CD8-positive, alpha-beta memory T cell (primary cell): ENCODE data around the gene FLACC1. TPM values are rescaled to one million over a fixed set of nuclear protein-coding genes. Genes with fewer than 3 reads are reported as not detected.
A peak's percentile ranks its signal among the peaks of the same experiment; 100 is the strongest.

Experiments
- CTCF ChIA-PET: fragments of 350-600 bp; sonication (Branson Sonifier 250); formaldehyde crosslinking; loops from one replicate; lab custom pipeline; 2021; ENCODE audit warnings: antibody characterized with exemption; lab: Charles Lee
- POLR2A ChIA-PET: fragments of 350-600 bp; sonication (Branson Sonifier 250); formaldehyde crosslinking; loops from one replicate; lab custom pipeline; 2021; ENCODE audit warnings: antibody characterized with exemption; lab: Charles Lee
- DNase-seq, 5 donors: peaks; one replicate each; pipeline versions ENCODE4 v3.0.0 to v3.0.0-alpha.2; 2020 to 2022; ENCODE audit warnings: mixed read lengths in 1 of 5
- H3K27ac ChIP-seq: one replicate; pipeline ENCODE4 v1.7.0; 2013; ENCODE audit warnings: low read depth, mild to moderate bottlenecking, low read length, moderate library complexity
- H3K27me3 ChIP-seq: 2 replicates; pipeline ENCODE4 v1.7.0; 2013; ENCODE audit warnings: low read length, mild to moderate bottlenecking; ENCODE audit not compliant: insufficient read depth, poor library complexity, severe bottlenecking
- H3K36me3 ChIP-seq: 2 replicates; pipeline ENCODE4 v1.7.0; 2013; ENCODE audit warnings: mild to moderate bottlenecking, low read length, moderate library complexity; ENCODE audit not compliant: insufficient read depth
- H3K4me1 ChIP-seq: 2 replicates; pipeline ENCODE4 v1.7.0; 2013; ENCODE audit warnings: mild to moderate bottlenecking, low read length, moderate library complexity; ENCODE audit not compliant: insufficient read depth
- H3K4me3 ChIP-seq: 2 replicates; pipeline ENCODE4 v1.7.0; 2013; ENCODE audit warnings: mild to moderate bottlenecking, low read length
- H3K9me3 ChIP-seq: 2 replicates; pipeline ENCODE4 v1.7.0; 2013; ENCODE audit warnings: mild to moderate bottlenecking, low read length
- H3K27ac Mint-ChIP-seq, 8 donors: one replicate each; pipeline ENCODE4 v1.8.0; 2020 to 2021; ENCODE audit warnings: mixed read lengths in 8 of 8, mild to moderate bottlenecking in 6 of 8, inconsistent platforms in 3 of 8, moderate library complexity in 3 of 8
- H3K27me3 Mint-ChIP-seq, 2 donors: one replicate each; pipeline ENCODE4 v1.8.0; 2020 to 2021; ENCODE audit warnings: mixed read lengths in 2 of 2, mild to moderate bottlenecking in 1 of 2, moderate library complexity in 1 of 2
- H3K36me3 Mint-ChIP-seq, 3 donors: one replicate each; pipeline ENCODE4 v1.8.0; 2020 to 2021; ENCODE audit warnings: mixed read lengths in 3 of 3, inconsistent platforms in 1 of 3, mild to moderate bottlenecking in 1 of 3
- H3K4me1 Mint-ChIP-seq, 3 donors: one replicate each; pipeline ENCODE4 v1.8.0; 2020 to 2021; ENCODE audit warnings: mixed read lengths in 3 of 3, inconsistent platforms in 1 of 3, mild to moderate bottlenecking in 1 of 3
- H3K4me3 Mint-ChIP-seq, 7 donors: one replicate each; pipeline ENCODE4 v1.8.0; 2020 to 2021; ENCODE audit warnings: mixed read lengths in 7 of 7, mild to moderate bottlenecking in 6 of 7, moderate library complexity in 4 of 7, inconsistent platforms in 2 of 7
- H3K9me3 Mint-ChIP-seq, 5 donors: one replicate each; pipeline ENCODE4 v1.8.0; 2020 to 2022; ENCODE audit warnings: mixed read lengths in 5 of 5, mild to moderate bottlenecking in 3 of 5, moderate library complexity in 2 of 5, inconsistent platforms in 1 of 5
- polyA plus RNA-seq: library from polyadenylated mRNA; unstranded; fragments of 300-500 nt; fragmentation: Illumina TruSeq; gene quantifications from one replicate; pipeline ENCODE4 v1.2.3, GENCODE V29; 2021
- total RNA-seq, 2 experiments: library from RNA; stranded (reverse); gene quantifications; one replicate each; pipeline ENCODE4 v1.2.3, GENCODE V29; 2021

FLACC1 gene, protein sequence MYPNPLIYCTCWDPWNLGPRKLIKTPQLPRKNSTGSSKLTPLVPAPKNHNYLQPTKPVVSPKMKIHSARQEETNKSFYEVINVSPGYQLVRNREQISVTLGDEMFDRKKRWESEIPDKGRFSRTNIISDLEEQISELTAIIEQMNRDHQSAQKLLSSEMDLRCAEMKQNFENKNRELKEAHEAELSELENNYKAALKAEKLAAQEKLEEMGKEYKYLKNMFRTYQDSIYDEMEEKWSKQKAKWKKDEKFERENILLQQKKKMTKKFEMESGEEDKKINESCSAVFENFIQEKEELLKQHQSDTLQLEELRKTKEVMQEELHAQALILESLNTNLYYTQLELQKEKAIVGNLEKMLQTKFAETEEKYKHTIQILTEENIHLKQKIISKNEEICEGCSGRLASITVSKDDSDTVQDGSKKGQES
- total RNA-seq (1 to 10 TPM; 1.8 to 2.5 TPM), polyA plus RNA-seq (0.97 TPM)

DNA sequence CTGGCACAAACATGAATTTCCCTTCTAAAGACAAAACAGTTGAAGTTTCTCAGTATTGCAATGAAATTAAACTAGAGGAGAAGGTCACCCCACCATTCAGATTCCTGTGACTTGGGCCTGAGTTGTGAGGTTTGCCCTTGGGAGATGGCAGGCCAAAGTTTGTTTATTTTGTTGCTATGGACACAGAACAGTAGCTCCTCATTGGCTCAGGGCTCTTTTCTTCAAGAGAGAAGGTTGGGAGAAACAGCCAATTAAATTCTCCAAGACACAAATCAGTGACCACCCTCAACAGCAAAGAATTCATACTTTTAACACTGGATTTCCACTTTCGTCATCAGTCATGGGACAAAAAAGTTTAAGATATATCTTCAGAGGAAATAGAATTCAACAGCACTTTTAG is at the start of gene FLACC1:
TSS of gene FLACC1 (minus strand) at position 125 of the 400 bp plus-strand sequence. CDS start 5,941 bp downstream, outside the sequence.
- Mint-ChIP-seq H3K27ac (peak within 1 kb of the TSS in 1 of 8 donors; percentile 23), H3K36me3 (peaks cover 10 to 25% (median 12%) of the 10 kb centered on the region in 3 donors), H3K9me3 (no peaks in the 10 kb centered on the region), H3K27me3 (no peaks in the 10 kb centered on the region), H3K4me1 (peaks cover 10 to 24% (median 21%) of the 10 kb centered on the region in 3 donors), H3K4me3 (no peak within 1 kb of the TSS)
- H3K36me3 ChIP-seq, result no peaks in the 10 kb centered on the region
- ChIA-PET CTCF (interaction anchor here (1.4 to 2.4 kb wide), 2 partner anchors 59 to 125 kb away, joined by 3 to 10 read pairs; no protein-coding TSS in a partner anchor), POLR2A (no interaction called here)
- no peak for DNase-seq
- peaks cover 7% of the 10 kb centered on the region for H3K4me1 ChIP-seq
- H3K27me3 ChIP-seq, result no peaks in the 10 kb centered on the region
- no peak within 1 kb of the TSS for H3K27ac ChIP-seq
- no peaks in the 10 kb centered on the region for H3K9me3 ChIP-seq
- H3K4me3 ChIP-seq, result no peak within 1 kb of the TSS

DNA sequence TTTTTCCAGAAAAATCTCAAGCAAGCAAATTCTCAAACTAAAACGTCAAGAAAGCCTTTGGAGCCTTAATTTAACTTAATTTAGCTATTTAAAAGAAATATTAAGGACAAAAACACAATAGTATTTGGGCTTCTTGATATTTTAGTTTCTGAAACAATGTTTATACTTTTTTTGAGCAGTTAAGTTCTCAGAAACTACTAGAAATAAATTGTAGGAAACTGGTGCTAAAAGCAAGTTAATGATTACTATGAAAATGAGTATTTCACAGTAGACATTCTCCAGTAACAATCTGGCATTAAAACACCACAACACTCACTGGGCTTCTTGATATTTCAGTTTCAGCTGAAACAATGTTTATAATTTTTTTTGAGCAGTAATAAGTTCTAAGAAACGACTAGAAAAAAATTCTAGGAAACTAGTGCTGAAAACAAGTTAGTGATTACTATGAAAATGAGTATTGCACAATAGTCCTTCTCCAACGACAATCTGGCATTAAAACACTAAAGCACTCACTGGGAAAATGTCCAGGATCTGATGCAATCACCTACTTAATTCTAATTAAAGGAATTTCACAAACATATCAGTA is 49.0 kb upstream of the FLACC1 start:
- Mint-ChIP-seq H3K4me3 (no peak overlapping the region), H3K27me3 (no peaks in the 10 kb centered on the region), H3K36me3 (peaks cover 4 to 38% (median 12%) of the 10 kb centered on the region in 3 donors), H3K4me1 (peaks cover 40 to 60% (median 59%) of the 10 kb centered on the region in 3 donors), H3K9me3 (no peaks in the 10 kb centered on the region), H3K27ac (no peak overlapping the region)
- DNase-seq, result no peak
- no peaks in the 10 kb centered on the region for H3K9me3 ChIP-seq
- ChIA-PET CTCF (interaction anchor here (1.1 kb wide), 1 partner anchor 45 kb away, joined by 3 read pairs; the partner anchor contains the start of genes STRADB and TRAK2), POLR2A (no interaction called here)
- H3K27ac ChIP-seq, result peak overlapping the region; percentile 40
- H3K4me3 ChIP-seq, result no peak overlapping the region
- peaks cover 19% of the 10 kb centered on the region for H3K4me1 ChIP-seq
- no peaks in the 10 kb centered on the region for H3K27me3 ChIP-seq
- H3K36me3 ChIP-seq, result no peaks in the 10 kb centered on the region

DNA sequence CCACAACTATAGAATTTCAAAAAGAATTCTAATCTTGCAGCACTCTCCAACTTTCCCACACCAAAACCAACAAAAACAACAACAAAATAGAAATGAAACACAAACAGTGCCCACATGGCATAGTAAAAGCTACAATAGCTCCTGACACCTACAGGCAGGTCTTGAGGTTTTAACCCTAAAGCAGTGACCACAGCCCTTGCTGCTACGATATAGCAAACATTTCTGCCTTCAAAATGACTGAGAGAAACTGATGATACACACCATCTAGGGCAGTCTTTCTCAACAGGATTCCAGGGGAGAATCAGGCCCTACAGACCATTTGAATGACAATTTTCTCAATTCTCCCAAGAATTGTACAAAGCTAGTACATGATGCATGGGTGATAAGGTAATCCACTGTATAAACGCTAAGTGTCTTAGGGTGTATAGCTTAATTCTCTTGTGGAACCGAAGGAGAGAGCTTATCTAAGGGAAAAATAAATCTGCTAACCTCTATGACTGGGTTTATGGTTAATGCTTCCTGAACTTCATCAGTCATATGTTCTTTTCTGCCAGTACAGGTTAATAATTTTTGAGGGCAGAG is 47.6 kb upstream of the FLACC1 start:
- Mint-ChIP-seq H3K36me3 (peaks cover 5 to 41% (median 9%) of the 10 kb centered on the region in 3 donors), H3K9me3 (no peaks in the 10 kb centered on the region), H3K27ac (peak overlapping the region in 3 of 8 donors; percentile 1 to 2 (median 1)), H3K4me1 (peaks cover 41 to 66% (median 56%) of the 10 kb centered on the region in 3 donors), H3K27me3 (no peaks in the 10 kb centered on the region), H3K4me3 (peak overlapping the region in 1 of 7 donors; percentile 12)
- no peak overlapping the region for H3K4me3 ChIP-seq
- POLR2A ChIA-PET, result no interaction called here
- peaks cover 19% of the 10 kb centered on the region for H3K4me1 ChIP-seq
- H3K9me3 ChIP-seq, result no peaks in the 10 kb centered on the region
- peak overlapping the region; percentile 1 for H3K27ac ChIP-seq
- no peak for DNase-seq
- CTCF ChIA-PET, result interaction anchor here (0.6 kb wide), 1 partner anchor 8 kb away, joined by 3 read pairs; no protein-coding TSS in a partner anchor
- no peaks in the 10 kb centered on the region for H3K36me3 ChIP-seq
- no peaks in the 10 kb centered on the region for H3K27me3 ChIP-seq

DNA sequence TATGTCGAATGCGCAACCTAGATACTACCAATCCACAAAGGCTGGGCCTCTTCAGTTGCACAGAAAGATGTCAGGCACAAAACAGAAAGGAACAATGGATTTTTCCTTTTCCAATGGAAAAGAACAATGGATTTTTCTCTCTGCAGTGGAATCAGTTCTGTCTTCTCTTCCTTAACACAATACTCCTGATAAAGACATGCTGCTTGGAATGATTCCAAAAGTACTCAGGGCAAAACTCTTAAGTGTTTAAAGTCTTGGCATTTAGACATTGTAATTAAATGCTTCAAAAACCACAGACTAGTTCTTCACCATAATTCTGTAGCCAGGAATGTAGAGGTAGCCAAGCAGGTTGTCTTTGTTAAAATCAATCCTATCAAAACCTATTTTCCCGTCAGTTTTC is 46.7 kb upstream of the FLACC1 start:
- peaks cover 42 to 64% (median 56%) of the 10 kb centered on the region in 3 donors for H3K4me1 Mint-ChIP-seq
- Histone ChIP-seq H3K9me3 (no peaks in the 10 kb centered on the region), H3K4me1 (peaks cover 19% of the 10 kb centered on the region), H3K36me3 (no peaks in the 10 kb centered on the region), H3K27ac (no peak overlapping the region), H3K4me3 (no peak overlapping the region), H3K27me3 (no peaks in the 10 kb centered on the region)
- H3K36me3 Mint-ChIP-seq, result peaks cover 8 to 50% (median 9%) of the 10 kb centered on the region in 3 donors
- H3K27me3 Mint-ChIP-seq, result no peaks in the 10 kb centered on the region
- H3K4me3 Mint-ChIP-seq, result no peak overlapping the region
- no peak for DNase-seq
- ChIA-PET POLR2A (no interaction called here), CTCF (no interaction called here)
- no peaks in the 10 kb centered on the region for H3K9me3 Mint-ChIP-seq
- H3K27ac Mint-ChIP-seq, result no peak overlapping the region

DNA sequence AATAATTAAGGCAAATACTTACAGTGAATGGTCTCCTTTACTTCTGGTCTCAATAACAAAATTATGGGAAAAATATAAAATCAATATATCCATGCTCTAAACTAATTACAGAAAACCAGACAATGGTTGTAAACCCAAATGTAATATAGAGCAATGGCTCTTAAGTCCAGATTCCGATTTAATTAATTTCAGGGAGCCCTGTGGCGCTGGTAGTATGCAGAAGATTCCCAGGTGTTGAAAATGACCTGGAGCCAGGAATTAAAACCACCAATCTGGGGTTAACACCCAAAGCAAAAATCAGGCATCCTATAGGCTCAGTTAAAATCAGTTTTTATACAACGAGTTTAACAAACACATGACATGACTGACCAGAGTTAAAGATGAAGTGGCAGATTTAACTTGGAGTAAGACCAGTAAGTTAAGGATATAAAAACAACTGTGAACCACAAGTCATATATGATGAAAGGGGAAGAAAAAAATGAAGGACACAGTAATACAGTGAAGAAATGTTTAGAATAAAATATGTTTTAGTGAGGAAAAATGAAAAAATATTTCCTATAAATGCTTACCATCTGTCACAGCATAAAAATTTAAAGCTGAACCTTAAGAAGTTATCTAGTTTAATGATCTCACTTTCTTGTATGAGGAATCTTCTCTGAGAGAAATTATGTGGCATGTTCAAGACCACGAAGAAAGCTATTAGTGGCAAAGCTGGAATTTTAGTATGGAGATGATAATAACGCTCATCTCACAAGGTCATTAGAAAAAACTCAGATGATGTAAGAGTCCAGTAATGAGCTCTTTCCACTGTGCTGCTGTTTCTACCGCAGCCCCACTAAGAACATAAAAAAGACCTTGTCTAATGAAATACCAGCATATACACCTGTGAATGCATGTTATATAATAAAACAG is 45.8 kb upstream of the FLACC1 start:
- Histone ChIP-seq H3K27me3 (no peaks in the 10 kb centered on the region), H3K9me3 (no peaks in the 10 kb centered on the region), H3K4me3 (no peak overlapping the region), H3K36me3 (peaks cover 5% of the 10 kb centered on the region), H3K4me1 (peaks cover 19% of the 10 kb centered on the region), H3K27ac (no peak overlapping the region)
- Mint-ChIP-seq H3K9me3 (no peaks in the 10 kb centered on the region), H3K4me3 (no peak overlapping the region), H3K27ac (peak overlapping the region in 1 of 8 donors; percentile 57), H3K36me3 (peaks cover 8 to 58% (median 10%) of the 10 kb centered on the region in 3 donors), H3K27me3 (no peaks in the 10 kb centered on the region), H3K4me1 (peaks cover 42 to 62% (median 56%) of the 10 kb centered on the region in 3 donors)
- POLR2A ChIA-PET, result interaction anchor here (0.7 kb wide), 1 partner anchor 43 kb away, joined by 4 read pairs; no protein-coding TSS in a partner anchor
- CTCF ChIA-PET, result interaction anchor here (1.1 kb wide), 1 partner anchor 12 kb away, joined by 3 read pairs; no protein-coding TSS in a partner anchor
- DNase-seq, result no peak

DNA sequence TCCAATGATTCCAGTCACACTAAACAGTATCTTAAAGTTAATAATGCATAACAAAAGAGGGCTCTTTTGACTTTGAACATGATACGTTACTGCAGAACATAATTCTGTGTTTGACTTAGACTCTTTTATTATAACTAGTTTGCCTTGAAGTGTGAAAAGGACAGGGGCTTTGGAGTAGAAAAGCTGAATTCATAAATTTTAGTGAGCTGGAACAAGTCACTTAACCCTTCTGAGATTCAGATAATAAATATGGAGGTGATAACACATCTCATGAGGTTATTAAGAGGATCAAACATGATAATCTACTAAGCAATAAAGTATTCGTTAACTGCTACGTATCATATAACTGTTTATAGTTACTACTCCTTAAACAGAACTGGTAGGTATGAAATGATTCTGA is 44.7 kb upstream of the FLACC1 start:
- H3K4me1 ChIP-seq, result peaks cover 17% of the 10 kb centered on the region
- no peak overlapping the region for H3K4me3 ChIP-seq
- H3K9me3 Mint-ChIP-seq, result no peaks in the 10 kb centered on the region
- ChIA-PET POLR2A (no interaction called here), CTCF (interaction anchor here (1.0 kb wide), 1 partner anchor 8 kb away, joined by 3 read pairs; no protein-coding TSS in a partner anchor)
- H3K27me3 ChIP-seq, result no peaks in the 10 kb centered on the region
- H3K9me3 ChIP-seq, result no peaks in the 10 kb centered on the region
- H3K36me3 ChIP-seq, result peaks cover 12% of the 10 kb centered on the region
- no peak for DNase-seq
- H3K27ac ChIP-seq, result no peak overlapping the region
- H3K27ac Mint-ChIP-seq, result no peak overlapping the region
- H3K4me1 Mint-ChIP-seq, result peaks cover 38 to 54% (median 50%) of the 10 kb centered on the region in 3 donors
- H3K4me3 Mint-ChIP-seq, result no peak overlapping the region
- H3K27me3 Mint-ChIP-seq, result no peaks in the 10 kb centered on the region
- peaks cover 4 to 63% (median 13%) of the 10 kb centered on the region in 3 donors for H3K36me3 Mint-ChIP-seq

DNA sequence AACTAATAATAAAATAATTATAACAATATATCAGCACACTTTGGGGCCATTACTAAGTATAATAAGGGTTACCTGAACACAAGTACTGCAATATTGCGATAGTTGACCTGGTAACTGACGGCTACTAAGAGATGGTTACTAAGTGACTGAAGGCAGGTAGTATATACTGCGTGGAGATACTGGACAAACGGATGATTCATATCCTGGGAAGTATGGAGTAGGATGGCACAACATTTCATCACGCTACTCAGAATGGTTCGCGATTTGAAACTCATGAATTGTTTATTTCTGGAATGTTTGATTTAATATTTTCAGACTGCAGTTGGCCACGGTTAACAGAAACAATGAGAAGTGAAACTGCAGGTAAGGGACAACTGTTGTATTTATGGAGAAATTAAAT is 39.5 kb upstream of the FLACC1 start:
- Mint-ChIP-seq H3K36me3 (peaks cover 4 to 84% (median 29%) of the 10 kb centered on the region in 3 donors), H3K27me3 (no peaks in the 10 kb centered on the region), H3K27ac (no peak overlapping the region), H3K4me1 (peaks cover 9 to 13% (median 10%) of the 10 kb centered on the region in 3 donors), H3K4me3 (no peak overlapping the region), H3K9me3 (no peaks in the 10 kb centered on the region)
- H3K27me3 ChIP-seq, result no peaks in the 10 kb centered on the region
- H3K9me3 ChIP-seq, result no peaks in the 10 kb centered on the region
- H3K36me3 ChIP-seq, result peaks cover 33% of the 10 kb centered on the region
- POLR2A ChIA-PET, result no interaction called here
- H3K27ac ChIP-seq, result no peak overlapping the region
- DNase-seq, result no peak
- no peaks in the 10 kb centered on the region for H3K4me1 ChIP-seq
- CTCF ChIA-PET, result interaction anchor here (0.6 kb wide), 1 partner anchor 227 kb away, joined by 3 read pairs; no protein-coding TSS in a partner anchor
- H3K4me3 ChIP-seq, result no peak overlapping the region
